Measurements from ENCODE around the gene SETD2.

GRCh38 chr3:47152578-47152977, 11.3 kb downstream of the SETD2 start:
- TF ChIP-seq GATA3 (IDR thresholded peaks at IDR 0.05; ENCODE audit: low read depth, low read length) (no peak), GATA2 (IDR thresholded peaks at IDR 0.05; ENCODE audit: low read depth, low read length) (no peak)
